Cardiac muscle cell (in vitro differentiated cells and primary cell): ENCODE data around the gene NFE2L3. TPM values are rescaled to one million over a fixed set of nuclear protein-coding genes. Genes with fewer than 3 reads are reported as not detected.
"Not testable (repeated sequence)": the region's sequence is repeated elsewhere in the genome, so short reads cannot be mapped to it uniquely, and the experiment has no call there.

ENCODE experiments used
- DNase-seq, 2 donors: peaks; one replicate each; pipeline versions ENCODE4 v3.0.0 to v3.0.0-alpha.2; 2010 to 2017; ENCODE audit warnings: low read depth in 1 of 2, low spot score in 1 of 2
- H3K27ac ChIP-seq: fragments of 200-600 bp; sonication (generic); 2 replicates; pipeline ENCODE4 v1.5.1; 2016
- H3K27me3 ChIP-seq: fragments of 200-600 bp; sonication (generic); 2 replicates; pipeline ENCODE4 v1.6.0; 2016; ENCODE audit warnings: control low read depth
- H3K36me3 ChIP-seq: fragments of 200-600 bp; sonication (generic); 2 replicates; pipeline ENCODE4 v1.5.1; 2016; ENCODE audit warnings: control low read depth
- H3K4me1 ChIP-seq: fragments of 200-600 bp; sonication (generic); 2 replicates; pipeline ENCODE4 v1.8.1; 2017; ENCODE audit warnings: low read depth, mild to moderate bottlenecking, mixed run types
- H3K4me3 ChIP-seq: fragments of 200-600 bp; sonication (generic); 2 replicates; pipeline ENCODE4 v1.5.1; 2016; ENCODE audit warnings: mild to moderate bottlenecking
- H3K9me3 ChIP-seq: fragments of 200-600 bp; sonication (generic); 2 replicates; pipeline ENCODE4 v1.5.1; 2017; ENCODE audit warnings: low read depth, mild to moderate bottlenecking, control low read depth
- polyA plus RNA-seq: library from polyadenylated mRNA; unstranded; fragments of >200 nt; fragmentation: Nextera tagmentation; extraction: Ambion mirVana; gene quantifications from 2 replicates; pipeline ENCODE4 v1.2.1, GENCODE V29; 2016
- total RNA-seq: library from RNA; depleted of rRNA; stranded (reverse); fragments of >200 nt; gene quantifications from 2 replicates; pipeline ENCODE4 v1.2.3, GENCODE V29; 2016
- TF ChIP-seq, protein P1 (sequence below): IDR thresholded peaks from 2 replicates; pipeline ENCODE4 v1.5.1; 2012; ENCODE audit warnings: low read depth, mild to moderate bottlenecking, low read length

Gene NFE2L3
- total and polyA plus RNA-seq, 2 experiments from 2014 or later: 2.1 TPM

DNA sequence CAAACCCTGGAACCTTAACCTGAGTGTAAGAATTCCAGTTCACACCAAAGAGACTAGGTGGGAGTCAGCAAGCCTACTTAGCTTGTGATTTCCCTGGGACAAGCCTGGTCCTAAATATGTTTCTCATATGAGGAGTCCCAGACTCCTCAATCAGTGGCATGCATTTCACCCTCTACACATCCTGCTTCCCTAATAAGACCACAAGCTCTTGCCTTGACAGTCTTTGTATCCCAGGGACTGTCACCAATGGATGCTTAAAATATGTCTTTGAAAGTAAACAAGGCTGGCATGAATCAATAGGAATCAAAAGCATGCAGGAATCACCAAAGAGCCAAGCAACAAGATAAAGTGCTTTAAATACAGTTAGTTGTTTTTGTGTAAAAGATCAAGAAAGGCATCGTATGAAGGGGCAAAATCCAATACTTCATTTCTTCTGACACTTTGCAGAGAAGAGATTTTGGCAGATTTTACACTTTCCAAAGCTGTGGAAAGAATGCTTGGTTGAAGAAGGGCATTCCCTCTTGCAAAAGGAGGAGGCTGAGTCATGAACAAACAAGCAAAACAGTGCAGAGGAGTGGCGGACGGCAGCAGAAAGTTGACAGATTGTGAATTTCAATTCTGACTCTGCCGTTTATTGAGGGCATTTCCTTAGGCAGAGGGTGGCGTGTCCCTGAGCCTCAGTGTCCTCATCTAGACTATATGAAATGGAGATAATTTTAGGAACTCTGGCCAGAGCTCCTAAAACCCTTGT is 8.5 kb upstream of the NFE2L3 start:
- Histone ChIP-seq H3K27ac (no peak overlapping the region), H3K9me3 (no peaks in the 10 kb centered on the region), H3K36me3 (no peaks in the 10 kb centered on the region), H3K4me1 (peaks cover 14% of the 10 kb centered on the region), H3K27me3 (no peaks in the 10 kb centered on the region), H3K4me3 (no peak overlapping the region)
- TF ChIP-seq, protein P1, sequence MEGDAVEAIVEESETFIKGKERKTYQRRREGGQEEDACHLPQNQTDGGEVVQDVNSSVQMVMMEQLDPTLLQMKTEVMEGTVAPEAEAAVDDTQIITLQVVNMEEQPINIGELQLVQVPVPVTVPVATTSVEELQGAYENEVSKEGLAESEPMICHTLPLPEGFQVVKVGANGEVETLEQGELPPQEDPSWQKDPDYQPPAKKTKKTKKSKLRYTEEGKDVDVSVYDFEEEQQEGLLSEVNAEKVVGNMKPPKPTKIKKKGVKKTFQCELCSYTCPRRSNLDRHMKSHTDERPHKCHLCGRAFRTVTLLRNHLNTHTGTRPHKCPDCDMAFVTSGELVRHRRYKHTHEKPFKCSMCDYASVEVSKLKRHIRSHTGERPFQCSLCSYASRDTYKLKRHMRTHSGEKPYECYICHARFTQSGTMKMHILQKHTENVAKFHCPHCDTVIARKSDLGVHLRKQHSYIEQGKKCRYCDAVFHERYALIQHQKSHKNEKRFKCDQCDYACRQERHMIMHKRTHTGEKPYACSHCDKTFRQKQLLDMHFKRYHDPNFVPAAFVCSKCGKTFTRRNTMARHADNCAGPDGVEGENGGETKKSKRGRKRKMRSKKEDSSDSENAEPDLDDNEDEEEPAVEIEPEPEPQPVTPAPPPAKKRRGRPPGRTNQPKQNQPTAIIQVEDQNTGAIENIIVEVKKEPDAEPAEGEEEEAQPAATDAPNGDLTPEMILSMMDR: no peak
- DNase-seq: peak in 1 of 2 donors; percentile 73

DNA sequence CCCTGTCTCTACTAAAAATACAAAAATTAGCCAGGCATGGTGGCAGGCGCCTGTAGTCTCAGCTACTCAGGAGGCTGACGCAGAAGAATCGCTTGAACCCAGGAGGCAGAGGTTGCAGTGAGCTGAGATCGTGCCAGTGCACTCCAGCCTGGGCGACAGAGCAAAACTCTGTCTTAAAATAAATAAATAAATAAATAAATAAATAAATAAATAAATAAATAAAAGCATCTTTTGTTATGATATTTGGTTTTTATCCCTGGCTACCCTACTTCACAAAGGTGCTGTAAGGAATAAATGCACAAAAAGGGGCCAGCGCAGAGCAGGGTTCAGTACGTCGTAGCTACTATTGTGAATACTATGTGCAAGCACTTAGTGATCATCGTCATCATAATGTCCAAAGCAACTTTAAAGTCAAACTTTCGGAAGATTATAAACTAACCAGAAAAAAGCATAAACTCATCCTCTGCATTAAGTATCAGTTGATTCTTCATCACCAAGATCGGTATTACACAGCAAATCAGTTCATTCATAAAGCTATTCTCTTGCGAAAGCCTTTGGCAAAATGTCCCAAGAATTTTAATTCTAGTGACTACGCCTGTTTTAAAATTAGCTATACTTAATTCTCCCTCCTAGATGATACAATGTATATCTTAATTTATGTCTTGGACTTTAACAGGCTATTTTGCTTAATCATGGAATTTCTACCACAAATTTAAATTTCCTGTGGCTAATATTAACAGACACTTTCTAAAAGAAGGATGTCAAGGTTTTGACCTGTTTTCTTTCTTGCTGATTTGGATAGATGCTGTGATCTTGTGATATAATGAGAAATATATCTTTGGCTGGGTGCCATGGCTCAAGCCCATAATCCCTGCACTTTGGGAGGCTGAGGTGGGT is 7.6 kb upstream of the NFE2L3 start:
- no peak overlapping the region for H3K27ac ChIP-seq
- H3K27me3 ChIP-seq: no peaks in the 10 kb centered on the region
- no peaks in the 10 kb centered on the region for H3K9me3 ChIP-seq
- no peaks in the 10 kb centered on the region for H3K36me3 ChIP-seq
- TF ChIP-seq, protein P1: no peak
- H3K4me3 ChIP-seq: no peak overlapping the region
- peaks cover 14% of the 10 kb centered on the region for H3K4me1 ChIP-seq
- no peak for DNase-seq

DNA sequence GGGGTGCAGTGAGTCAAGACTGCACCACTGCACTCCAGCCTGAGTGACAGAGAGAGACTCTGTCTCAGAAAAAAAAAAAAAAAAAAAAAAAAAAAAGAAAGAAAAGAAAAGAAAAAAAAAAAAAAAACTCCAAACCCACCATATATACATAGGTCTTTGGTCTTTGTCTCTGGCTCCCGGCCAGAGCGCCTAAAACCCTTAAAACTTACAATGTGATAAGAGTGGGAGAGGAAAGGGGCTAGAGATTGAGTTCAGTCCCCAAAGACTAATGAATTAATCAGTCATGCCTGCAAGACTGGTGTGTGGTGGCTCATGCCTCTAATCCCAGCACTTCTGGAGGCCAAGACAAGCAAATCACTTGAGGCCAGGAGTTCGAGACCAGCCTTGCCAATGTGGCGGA is 6.8 kb upstream of the NFE2L3 start:
- Histone ChIP-seq H3K27ac (no peak overlapping the region), H3K27me3 (no peaks in the 10 kb centered on the region), H3K4me3 (no peak overlapping the region), H3K36me3 (no peaks in the 10 kb centered on the region), H3K4me1 (peaks cover 14% of the 10 kb centered on the region), H3K9me3 (no peaks in the 10 kb centered on the region)
- DNase-seq: no peak
- TF ChIP-seq, protein P1: no peak

DNA sequence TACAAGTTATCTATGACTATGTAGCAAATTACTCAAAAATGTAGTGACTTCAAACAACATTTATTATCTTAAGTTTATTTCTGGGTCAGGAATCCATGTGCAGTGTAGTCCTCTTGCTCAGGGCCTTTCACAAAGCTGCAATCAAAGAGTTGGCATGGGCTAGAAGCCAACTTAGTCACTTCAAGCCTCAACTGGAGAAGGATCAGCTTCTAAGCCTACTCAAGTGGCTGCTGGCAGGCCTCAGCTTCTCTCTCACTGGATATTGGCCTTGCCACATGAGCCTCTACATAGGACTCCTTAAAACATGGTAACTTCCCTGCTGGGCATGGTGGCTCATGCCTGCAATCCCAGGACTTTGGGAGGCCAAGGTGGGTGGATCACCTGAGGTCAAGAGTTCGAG is 5.0 kb upstream of the NFE2L3 start:
- no peaks in the 10 kb centered on the region for H3K36me3 ChIP-seq
- H3K4me1 ChIP-seq: peaks cover 8% of the 10 kb centered on the region
- H3K4me3 ChIP-seq: no peak overlapping the region
- DNase-seq: no peak
- TF ChIP-seq, protein P1: no peak
- no peaks in the 10 kb centered on the region for H3K9me3 ChIP-seq
- peaks cover 6% of the 10 kb centered on the region for H3K27me3 ChIP-seq
- H3K27ac ChIP-seq: no peak overlapping the region

DNA sequence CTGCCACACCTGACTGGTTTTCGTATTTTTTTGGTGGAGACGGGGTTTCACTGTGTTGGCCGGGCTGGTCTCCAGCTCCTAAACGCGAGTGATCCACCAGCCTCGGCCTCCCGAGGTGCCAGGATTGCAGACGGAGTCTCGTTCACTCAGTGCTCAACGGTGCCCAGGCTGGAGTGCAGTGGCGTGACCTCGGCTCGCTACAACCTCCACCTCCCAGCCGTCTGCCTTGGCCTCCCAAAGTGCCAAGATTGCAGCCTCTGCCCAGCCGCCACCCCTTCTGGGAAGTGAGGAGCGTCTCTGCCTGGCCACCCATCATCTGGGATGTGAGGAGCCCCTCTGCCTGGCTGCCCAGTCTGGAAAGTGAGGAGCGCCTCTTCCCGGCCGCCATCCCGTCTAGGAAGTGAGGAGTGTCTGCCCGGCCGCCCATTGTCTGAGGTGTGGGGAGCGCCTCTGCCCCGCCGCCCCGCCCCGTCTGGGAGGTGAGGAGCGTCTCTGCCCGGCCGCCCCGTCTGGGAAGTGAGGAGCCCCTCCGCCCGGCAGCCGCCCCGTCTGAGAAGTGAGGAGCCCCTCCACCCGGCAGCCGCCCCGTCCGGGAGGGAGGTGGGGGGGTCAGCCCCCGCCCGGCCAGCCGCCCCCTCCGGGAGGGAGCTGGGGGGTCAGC is 4.2 kb upstream of the NFE2L3 start:
- H3K27me3 ChIP-seq: peaks cover 13% of the 10 kb centered on the region
- H3K27ac ChIP-seq, DNase-seq, H3K36me3 ChIP-seq, H3K4me3 ChIP-seq, H3K9me3 ChIP-seq, H3K4me1 ChIP-seq: not testable (repeated sequence)

DNA sequence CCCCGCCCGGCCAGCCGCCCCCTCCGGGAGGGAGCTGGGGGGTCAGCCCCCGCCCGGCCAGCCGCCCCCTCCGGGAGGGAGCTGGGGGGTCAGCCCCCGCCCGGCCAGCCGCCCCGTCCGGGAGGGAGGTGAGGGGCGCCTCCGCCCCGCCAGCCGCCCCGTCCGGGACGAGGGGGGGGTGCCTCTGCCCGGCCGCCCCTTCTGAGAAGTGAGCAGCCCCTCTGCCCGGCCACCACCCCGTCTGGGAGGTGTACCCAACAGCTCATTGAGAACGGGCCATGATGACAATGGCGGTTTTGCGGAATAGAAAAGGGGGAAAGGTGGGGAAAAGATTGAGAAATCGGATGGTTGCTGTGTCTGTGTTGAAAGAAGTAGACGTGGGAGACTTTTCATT is 3.7 kb upstream of the NFE2L3 start:
- not testable (repeated sequence) for DNase-seq, H3K4me1 ChIP-seq, H3K27ac ChIP-seq

More for the DNA sequence above, 3.7 kb upstream of the NFE2L3 start:
- not testable (repeated sequence) for H3K4me3 ChIP-seq, H3K9me3 ChIP-seq, H3K36me3 ChIP-seq
- peaks cover 19% of the 10 kb centered on the region for H3K27me3 ChIP-seq
